Esophagus muscularis mucosa (tissue), 4 donors: Measurements from ENCODE around the gene KLHL29.

Source experiments
- CTCF ChIP-seq, 3 experiments: fragments of 200-600 bp in 2 of 3; fragments of 450-650 bp in 1 of 3; sonication (generic) in 2 of 3; IDR thresholded peaks; one replicate each; pipeline ENCODE4 v1.5.1; 2017 to 2019; ENCODE audit warnings: antibody characterized with exemption in 3 of 3, mild to moderate bottlenecking in 2 of 3, moderate library complexity in 1 of 3
- EP300 ChIP-seq: sonication (generic); formaldehyde crosslinking; IDR thresholded peaks from one replicate; pipeline ENCODE4 v1.6.1; 2017; ENCODE audit warnings: antibody characterized with exemption
- POLR2A ChIP-seq: fragments of 450-650 bp; IDR thresholded peaks from one replicate; pipeline ENCODE4 v1.6.1; 2017; ENCODE audit warnings: antibody characterized with exemption, moderate library complexity, mild to moderate bottlenecking, low read depth
- POLR2AphosphoS5 ChIP-seq, 2 donors: sonication (generic); formaldehyde crosslinking; IDR thresholded peaks; one replicate each; pipeline ENCODE4 v1.6.1; 2017; ENCODE audit warnings: antibody characterized with exemption in 2 of 2

- TF ChIP-seq CTCF (IDR thresholded peaks at IDR 0.05), result no peak
- no peak for TF ChIP-seq EP300
- TF ChIP-seq POLR2AphosphoS5 (IDR thresholded peaks at IDR 0.05), result no peak
- TF ChIP-seq POLR2A, result no peak
Measured at GRCh38 chr2:23622966-23623675, 238.1 kb downstream of the KLHL29 start.
